Measurements from ENCODE around the gene PIGC. TPM values are rescaled to one million over a fixed set of nuclear protein-coding genes. Genes with fewer than 3 reads are reported as not detected.

Gene PIGC
- total RNA-seq, 1 experiment from 2014 or later: 17.5 TPM

GRCh38 chr1:172448995-172449584 is 5.2 kb upstream of the PIGC start:
- no peak overlapping the region for H4K5ac ChIP-seq (ENCODE audit: insufficient read length, low read depth, low read length)
- no peak overlapping the region for H2BK5ac ChIP-seq (ENCODE audit: insufficient read length, low read length)
- no peak overlapping the region for H3K4me2 ChIP-seq (ENCODE audit: insufficient read depth, insufficient read length, low read length)
- H3K4me3 Mint-ChIP-seq: no peak overlapping the region
- no peak overlapping the region for H4K8ac ChIP-seq (replicated peaks; ENCODE audit: insufficient read length, low read depth, low read length)
- no peak for TF ChIP-seq CTCF (conservative IDR thresholded peaks at IDR 0.05)
- H3K4me1 Mint-ChIP-seq: peaks cover 4 to 5% of the 10 kb centered on the region in 2 experiments; a peak in 2 of 4 replicates
- no peak overlapping the region for H3K9ac ChIP-seq (ENCODE audit: extremely low read depth, insufficient read length, low read length)
- H3K27ac Mint-ChIP-seq: no peak overlapping the region; a peak in 1 of 7 replicates
- H2BK12ac ChIP-seq (ENCODE audit: insufficient read length, low read depth, low read length): no peak overlapping the region
- H3K27ac ChIP-seq (ENCODE audit: insufficient read length, low read depth, low read length): no peak overlapping the region
- no peak overlapping the region for H3T11ph ChIP-seq (ENCODE audit: low read length)
- no peaks in the 10 kb centered on the region for H3K79me2 ChIP-seq (ENCODE audit: insufficient read depth, low read length)
- H3K4me1 ChIP-seq (ENCODE audit: insufficient read depth, low read length): no peaks in the 10 kb centered on the region; the same call in 1 of the 2 replicates
- H2BK15ac ChIP-seq (ENCODE audit: low read depth, low read length): no peak overlapping the region
- H3K27me3 ChIP-seq (ENCODE audit: insufficient read depth, low read length): no peaks in the 10 kb centered on the region
- H3K4ac ChIP-seq (ENCODE audit: low read depth, low read length): no peak overlapping the region
- H3K9me3 Mint-ChIP-seq: no peaks in the 10 kb centered on the region
- H3K23me2 ChIP-seq (ENCODE audit: insufficient read length, low read depth, low read length, poor library complexity, severe bottlenecking): no peaks in the 10 kb centered on the region
- H2AFZ ChIP-seq (ENCODE audit: low read length): no peak overlapping the region
- H3K79me1 ChIP-seq (ENCODE audit: insufficient read depth, low read depth, low read length, poor library complexity, severe bottlenecking): no peaks in the 10 kb centered on the region
- H2BK120ac ChIP-seq (ENCODE audit: low read depth, low read length, poor library complexity, severe bottlenecking): no peak overlapping the region
- no peaks in the 10 kb centered on the region for H4K20me1 ChIP-seq (ENCODE audit: control insufficient read depth, insufficient read depth, insufficient read length)
- no peaks in the 10 kb centered on the region for H3K9me3 ChIP-seq (ENCODE audit: control insufficient read depth, low read depth, low read length)
- H3K18ac ChIP-seq (ENCODE audit: insufficient read length, low read depth, low read length): no peak overlapping the region
- no peak overlapping the region for H2BK20ac ChIP-seq (ENCODE audit: low read depth, low read length, poor library complexity, severe bottlenecking)
- DNase-seq: no peak
- H4K91ac ChIP-seq (ENCODE audit: insufficient read length, low read depth, low read length): no peak overlapping the region
- no peak overlapping the region for H3K23ac ChIP-seq (ENCODE audit: insufficient read length, low read depth, low read length)
- no peaks in the 10 kb centered on the region for H3K36me3 Mint-ChIP-seq (ENCODE audit: insufficient read depth in 1 of 3, low read depth in 3 of 3)
- WGBS (ENCODE audit: extremely low coverage, insufficient read length, low lambda C conversion rate): no CpG with 5 or more reads among the region's 6 CpGs
- H3K56ac ChIP-seq (ENCODE audit: insufficient read length, low read depth, low read length): no peak overlapping the region
- H3K14ac ChIP-seq (ENCODE audit: insufficient read depth, low read length): no peak overlapping the region
- H3K27me3 Mint-ChIP-seq (ENCODE audit: low read depth): no peaks in the 10 kb centered on the region
- no peak overlapping the region for H2AK5ac ChIP-seq (ENCODE audit: insufficient read length, low read length)

Data from H9 (cell line).